Parathyroid adenoma (tissue), 2 donors: ENCODE measurements around the gene POU2F3.

Experiments
- H2AFZ ChIP-seq: fragments of 300-600 bp; sonication (generic); one replicate; pipeline ENCODE4 v1.7.0; 2017; ENCODE audit warnings: antibody characterized with exemption, mild to moderate bottlenecking
- H3K27ac ChIP-seq: fragments of 300-600 bp; sonication (generic); one replicate; pipeline ENCODE4 v1.7.0; 2017
- H3K27me3 ChIP-seq: fragments of 300-600 bp; sonication (generic); one replicate; pipeline ENCODE4 v1.7.0; 2017; ENCODE audit warnings: low read length; ENCODE audit not compliant: control insufficient read depth, insufficient read depth
- H3K36me3 ChIP-seq: fragments of 300-600 bp; sonication (generic); one replicate; pipeline ENCODE4 v1.7.0; 2017; ENCODE audit warnings: low read length; ENCODE audit not compliant: control insufficient read depth, insufficient read depth
- H3K4me1 ChIP-seq: fragments of 300-600 bp; sonication (generic); one replicate; pipeline ENCODE4 v1.7.0; 2017; ENCODE audit warnings: control low read depth
- H3K4me2 ChIP-seq: fragments of 300-600 bp; sonication (generic); one replicate; pipeline ENCODE4 v1.7.0; 2017; ENCODE audit warnings: low read length
- H3K4me3 ChIP-seq: fragments of 300-600 bp; sonication (generic); one replicate; pipeline ENCODE4 v1.7.0; 2017; ENCODE audit warnings: low read depth, low read length
- H3K79me2 ChIP-seq: fragments of 300-600 bp; sonication (generic); one replicate; pipeline ENCODE4 v1.7.0; 2017; ENCODE audit warnings: control low read depth
- H3K9ac ChIP-seq: fragments of 300-600 bp; sonication (generic); one replicate; pipeline ENCODE4 v1.7.0; 2017; ENCODE audit warnings: mild to moderate bottlenecking
- H3K9me3 ChIP-seq: fragments of 300-600 bp; sonication (generic); one replicate; pipeline ENCODE4 v1.7.0; 2017; ENCODE audit warnings: low read length; ENCODE audit not compliant: control insufficient read depth
- TF ChIP-seq, protein P1 (sequence below): fragments of 300-600 bp; sonication (generic); IDR thresholded peaks from one replicate; pipeline ENCODE4 v1.7.0; 2017; ENCODE audit warnings: antibody characterized with exemption, mild to moderate bottlenecking
- donor health status: primary hyperparathyroidism.

The POU2F3 gene

DNA sequence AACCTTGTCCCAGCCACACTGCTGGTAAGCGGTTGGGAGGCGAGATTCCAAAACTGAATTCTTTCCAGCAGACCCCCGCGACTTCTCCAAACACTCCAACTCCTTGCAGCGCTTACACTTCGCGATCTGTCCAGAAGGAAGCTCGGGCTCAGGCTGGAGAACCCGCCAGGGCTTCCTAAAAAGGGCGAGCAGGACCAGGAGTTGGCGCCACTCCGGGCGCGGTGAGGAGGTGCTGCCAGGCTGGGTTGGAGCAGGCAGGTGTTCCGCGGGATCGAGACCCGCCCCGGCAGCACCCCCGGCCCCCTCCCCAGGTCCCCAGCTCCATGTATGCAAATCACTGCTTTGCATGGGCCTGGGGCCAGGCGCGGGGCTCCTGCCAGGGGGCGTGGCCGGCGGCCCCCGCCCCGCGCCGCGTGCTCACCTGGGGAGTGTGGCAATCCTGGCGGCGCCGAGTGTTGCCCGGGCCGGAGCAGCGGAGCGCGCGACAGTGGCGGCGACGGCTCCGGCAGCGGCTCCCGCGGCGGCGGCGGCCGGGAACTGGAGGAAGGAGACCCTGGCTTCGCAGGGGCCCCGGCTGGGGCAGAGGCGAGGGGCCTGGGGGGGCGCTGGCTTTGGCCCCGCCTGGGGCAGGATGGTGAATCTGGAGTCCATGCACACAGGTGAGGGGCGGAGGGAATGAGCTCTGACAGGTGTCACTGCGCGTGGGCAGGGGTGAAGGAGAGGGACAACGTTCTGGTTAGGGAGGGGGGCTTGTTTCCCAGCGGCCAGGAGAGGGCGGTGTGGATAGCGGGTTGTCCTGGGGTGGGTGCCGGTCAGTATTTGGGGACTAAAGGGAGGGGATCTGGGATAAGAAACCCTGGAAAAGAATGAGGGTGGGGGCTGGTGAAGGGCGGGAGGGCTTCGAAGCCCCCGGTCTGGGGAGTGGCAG is at the start of gene POU2F3:
POU2F3 (plus strand) TSS at position 428 of the 928 bp plus-strand sequence; CDS start at position 632, 204 bp downstream.
- no peaks in the 10 kb centered on the region for H3K9me3 ChIP-seq
- H2AFZ ChIP-seq: peak within 1 kb of the TSS; percentile 56
- H3K4me3 ChIP-seq: peak within 1 kb of the TSS; percentile 53
- H3K27ac ChIP-seq: peak within 1 kb of the TSS; percentile 61
- peak within 1 kb of the TSS; percentile 60 for H3K4me2 ChIP-seq
- no peaks in the 10 kb centered on the region for H3K36me3 ChIP-seq
- TF ChIP-seq, protein P1, sequence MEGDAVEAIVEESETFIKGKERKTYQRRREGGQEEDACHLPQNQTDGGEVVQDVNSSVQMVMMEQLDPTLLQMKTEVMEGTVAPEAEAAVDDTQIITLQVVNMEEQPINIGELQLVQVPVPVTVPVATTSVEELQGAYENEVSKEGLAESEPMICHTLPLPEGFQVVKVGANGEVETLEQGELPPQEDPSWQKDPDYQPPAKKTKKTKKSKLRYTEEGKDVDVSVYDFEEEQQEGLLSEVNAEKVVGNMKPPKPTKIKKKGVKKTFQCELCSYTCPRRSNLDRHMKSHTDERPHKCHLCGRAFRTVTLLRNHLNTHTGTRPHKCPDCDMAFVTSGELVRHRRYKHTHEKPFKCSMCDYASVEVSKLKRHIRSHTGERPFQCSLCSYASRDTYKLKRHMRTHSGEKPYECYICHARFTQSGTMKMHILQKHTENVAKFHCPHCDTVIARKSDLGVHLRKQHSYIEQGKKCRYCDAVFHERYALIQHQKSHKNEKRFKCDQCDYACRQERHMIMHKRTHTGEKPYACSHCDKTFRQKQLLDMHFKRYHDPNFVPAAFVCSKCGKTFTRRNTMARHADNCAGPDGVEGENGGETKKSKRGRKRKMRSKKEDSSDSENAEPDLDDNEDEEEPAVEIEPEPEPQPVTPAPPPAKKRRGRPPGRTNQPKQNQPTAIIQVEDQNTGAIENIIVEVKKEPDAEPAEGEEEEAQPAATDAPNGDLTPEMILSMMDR: peak; percentile 11
- H3K79me2 ChIP-seq: peaks cover 10% of the 10 kb centered on the region
- H3K27me3 ChIP-seq: no peaks in the 10 kb centered on the region
- H3K9ac ChIP-seq: no peak within 1 kb of the TSS
- peaks cover 38% of the 10 kb centered on the region for H3K4me1 ChIP-seq

DNA sequence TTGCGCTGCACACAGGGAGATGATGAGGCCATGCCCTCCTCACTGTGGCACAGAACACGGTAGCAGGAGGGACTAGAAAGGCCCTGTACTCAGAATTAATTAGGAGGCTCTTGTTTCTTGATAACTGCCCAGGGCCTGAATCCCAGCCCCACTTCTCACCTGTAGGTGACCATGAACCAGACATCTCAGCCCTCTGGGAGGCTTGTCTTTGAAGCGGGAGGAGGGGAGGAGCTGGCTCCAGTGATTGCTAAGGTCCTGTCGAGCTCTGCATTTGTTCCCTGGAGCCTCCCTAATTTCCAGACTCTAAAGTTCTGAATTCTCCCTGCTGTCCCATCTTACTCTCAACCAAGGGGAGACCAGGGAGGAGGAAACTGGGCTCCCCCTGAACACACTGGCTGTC is 48.9 kb upstream of the POU2F3 start:
- no peaks in the 10 kb centered on the region for H3K79me2 ChIP-seq
- H3K4me1 ChIP-seq: peaks cover 17% of the 10 kb centered on the region
- H3K27me3 ChIP-seq: no peaks in the 10 kb centered on the region
- no peak overlapping the region for H2AFZ ChIP-seq
- TF ChIP-seq, protein P1: no peak
- no peak overlapping the region for H3K4me3 ChIP-seq
- no peaks in the 10 kb centered on the region for H3K36me3 ChIP-seq
- H3K9me3 ChIP-seq: no peaks in the 10 kb centered on the region
- no peak overlapping the region for H3K4me2 ChIP-seq
- no peak overlapping the region for H3K27ac ChIP-seq
- no peak overlapping the region for H3K9ac ChIP-seq

DNA sequence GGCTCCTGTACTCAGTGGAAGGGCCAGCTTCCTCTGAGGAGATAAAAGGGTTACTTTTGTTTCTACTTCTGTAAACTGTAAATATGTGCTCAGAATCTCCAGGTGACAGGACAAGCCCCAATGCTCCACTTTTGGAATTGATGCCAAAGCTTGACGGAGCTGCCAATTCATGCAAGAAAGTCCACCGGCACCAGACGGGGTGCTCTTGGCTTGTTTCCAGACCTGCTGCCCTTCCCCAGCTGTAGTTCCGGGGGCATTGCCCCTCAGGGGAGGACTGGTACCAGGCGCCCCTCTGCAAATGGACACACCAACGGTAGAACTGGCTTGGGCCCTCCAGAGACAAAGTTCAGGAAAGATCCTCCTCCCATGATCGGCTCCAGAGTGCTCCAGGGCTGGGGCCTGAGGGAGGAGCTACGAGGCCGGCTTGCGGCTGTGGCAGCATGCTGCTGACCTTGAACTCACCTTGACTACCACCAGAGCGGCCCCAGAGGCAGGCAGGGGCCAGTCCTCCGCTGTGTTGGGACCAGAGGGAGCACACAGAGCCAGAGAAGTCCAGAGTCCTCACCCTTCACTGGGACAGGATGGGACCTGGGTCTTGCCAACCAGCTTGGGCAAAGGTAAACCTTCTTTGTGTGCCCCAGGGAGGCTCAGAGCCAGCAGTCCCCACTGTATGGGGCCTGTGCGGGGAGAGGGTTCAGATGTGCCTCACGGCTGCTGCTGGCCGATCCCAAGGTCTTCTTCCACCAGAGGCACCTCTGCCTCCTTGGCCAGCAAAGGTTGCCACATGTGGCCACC is 46.9 kb upstream of the POU2F3 start:
- Histone ChIP-seq H3K9ac (no peak overlapping the region), H3K9me3 (no peaks in the 10 kb centered on the region), H3K79me2 (no peaks in the 10 kb centered on the region), H3K4me1 (peaks cover 12% of the 10 kb centered on the region), H3K4me2 (peak overlapping the region; percentile 26), H3K4me3 (no peak overlapping the region), H3K27ac (peak overlapping the region; percentile 32), H2AFZ (peak overlapping the region; percentile 85), H3K36me3 (no peaks in the 10 kb centered on the region), H3K27me3 (no peaks in the 10 kb centered on the region)
- TF ChIP-seq, protein P1: no peak

DNA sequence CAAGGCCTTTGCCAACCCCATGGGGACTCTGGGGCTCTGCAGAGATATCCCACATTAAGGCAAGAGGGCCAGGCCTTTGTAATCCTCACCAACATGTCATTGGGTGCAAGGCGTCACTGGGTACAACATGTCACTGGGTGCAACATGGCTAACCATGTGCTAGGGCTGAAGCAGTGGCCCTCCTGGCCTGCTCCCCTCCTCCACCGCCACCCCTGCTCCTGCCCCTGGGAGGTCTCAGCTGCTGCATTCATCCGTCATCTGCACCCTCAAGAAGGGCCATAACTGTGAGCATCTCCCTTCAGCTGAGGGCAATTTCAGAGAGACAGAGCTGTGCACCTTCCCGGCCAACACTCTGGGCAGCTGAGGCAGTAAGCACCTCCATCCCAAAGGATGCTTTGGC is 45.8 kb upstream of the POU2F3 start:
- Histone ChIP-seq H3K36me3 (no peaks in the 10 kb centered on the region), H3K27ac (no peak overlapping the region), H3K4me2 (no peak overlapping the region), H3K4me1 (peaks cover 12% of the 10 kb centered on the region), H3K4me3 (no peak overlapping the region), H3K9me3 (no peaks in the 10 kb centered on the region), H2AFZ (no peak overlapping the region), H3K27me3 (no peaks in the 10 kb centered on the region), H3K9ac (no peak overlapping the region), H3K79me2 (no peaks in the 10 kb centered on the region)
- TF ChIP-seq, protein P1: no peak
